Measurements from ENCODE around the gene CDK5RAP1.

DNA sequence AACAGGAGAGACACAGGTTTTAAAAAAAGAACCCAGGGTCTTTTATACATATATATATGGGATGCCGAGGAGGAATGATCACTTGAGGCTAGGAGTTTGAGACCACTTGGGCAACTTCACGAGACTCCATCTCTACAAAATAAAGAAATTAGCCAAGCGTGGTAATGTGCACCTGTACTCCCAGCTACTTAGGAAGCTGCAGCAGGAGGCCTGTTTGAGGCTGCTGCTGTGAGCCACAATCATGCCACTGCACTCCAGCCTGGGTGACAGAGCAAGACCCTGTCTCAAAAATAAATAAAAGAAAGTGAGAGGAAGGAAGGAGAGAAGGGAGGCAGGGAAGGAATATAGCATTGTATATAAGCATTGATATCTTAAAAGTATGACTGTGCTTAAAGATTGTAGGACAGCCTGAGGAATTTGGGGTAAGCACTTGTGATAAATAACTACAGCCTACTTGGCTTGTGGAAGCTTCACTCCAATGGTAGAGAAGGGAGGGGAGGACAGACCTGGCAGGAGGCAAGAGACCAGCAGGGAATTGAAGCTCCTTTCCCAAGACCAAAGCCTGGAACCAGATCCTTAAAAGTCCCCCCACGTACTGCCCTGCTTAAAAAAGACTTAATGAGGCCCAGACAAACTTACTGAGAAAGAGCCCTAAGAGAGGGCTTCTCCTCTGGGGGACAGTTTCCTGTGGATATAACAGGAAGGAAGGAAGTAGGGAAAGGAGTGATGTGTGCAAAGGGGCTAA, 44.7 kb upstream of the CDK5RAP1 start:
- TF ChIP-seq, protein P1, sequence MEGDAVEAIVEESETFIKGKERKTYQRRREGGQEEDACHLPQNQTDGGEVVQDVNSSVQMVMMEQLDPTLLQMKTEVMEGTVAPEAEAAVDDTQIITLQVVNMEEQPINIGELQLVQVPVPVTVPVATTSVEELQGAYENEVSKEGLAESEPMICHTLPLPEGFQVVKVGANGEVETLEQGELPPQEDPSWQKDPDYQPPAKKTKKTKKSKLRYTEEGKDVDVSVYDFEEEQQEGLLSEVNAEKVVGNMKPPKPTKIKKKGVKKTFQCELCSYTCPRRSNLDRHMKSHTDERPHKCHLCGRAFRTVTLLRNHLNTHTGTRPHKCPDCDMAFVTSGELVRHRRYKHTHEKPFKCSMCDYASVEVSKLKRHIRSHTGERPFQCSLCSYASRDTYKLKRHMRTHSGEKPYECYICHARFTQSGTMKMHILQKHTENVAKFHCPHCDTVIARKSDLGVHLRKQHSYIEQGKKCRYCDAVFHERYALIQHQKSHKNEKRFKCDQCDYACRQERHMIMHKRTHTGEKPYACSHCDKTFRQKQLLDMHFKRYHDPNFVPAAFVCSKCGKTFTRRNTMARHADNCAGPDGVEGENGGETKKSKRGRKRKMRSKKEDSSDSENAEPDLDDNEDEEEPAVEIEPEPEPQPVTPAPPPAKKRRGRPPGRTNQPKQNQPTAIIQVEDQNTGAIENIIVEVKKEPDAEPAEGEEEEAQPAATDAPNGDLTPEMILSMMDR (IDR thresholded peaks at IDR 0.05), result no peak
- TF ChIP-seq EZH2 (IDR thresholded peaks at IDR 0.05), result no peak
